ENCODE data around the gene GNG3.

DNA sequence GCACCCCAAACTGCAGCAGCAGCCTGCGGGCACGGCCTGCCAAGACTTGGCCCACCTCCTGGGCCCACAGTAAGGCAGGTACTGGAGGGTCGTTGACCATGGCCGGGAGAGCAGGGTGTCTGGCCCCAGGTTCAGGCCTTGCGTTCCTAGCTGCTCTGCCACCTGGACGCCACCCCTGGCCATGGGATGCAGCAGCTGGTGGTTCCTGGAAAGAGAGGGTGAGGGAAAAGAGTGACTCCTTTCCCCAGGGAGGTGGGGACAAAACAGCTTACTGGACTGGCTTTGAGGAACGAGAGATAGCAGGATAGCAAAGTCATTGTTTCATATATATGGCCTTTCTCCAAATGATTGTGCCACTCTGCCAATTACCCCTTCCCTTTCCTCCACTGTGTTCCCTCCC lies 2.1 kb upstream of the GNG3 start:
- TF ChIP-seq, protein P1, sequence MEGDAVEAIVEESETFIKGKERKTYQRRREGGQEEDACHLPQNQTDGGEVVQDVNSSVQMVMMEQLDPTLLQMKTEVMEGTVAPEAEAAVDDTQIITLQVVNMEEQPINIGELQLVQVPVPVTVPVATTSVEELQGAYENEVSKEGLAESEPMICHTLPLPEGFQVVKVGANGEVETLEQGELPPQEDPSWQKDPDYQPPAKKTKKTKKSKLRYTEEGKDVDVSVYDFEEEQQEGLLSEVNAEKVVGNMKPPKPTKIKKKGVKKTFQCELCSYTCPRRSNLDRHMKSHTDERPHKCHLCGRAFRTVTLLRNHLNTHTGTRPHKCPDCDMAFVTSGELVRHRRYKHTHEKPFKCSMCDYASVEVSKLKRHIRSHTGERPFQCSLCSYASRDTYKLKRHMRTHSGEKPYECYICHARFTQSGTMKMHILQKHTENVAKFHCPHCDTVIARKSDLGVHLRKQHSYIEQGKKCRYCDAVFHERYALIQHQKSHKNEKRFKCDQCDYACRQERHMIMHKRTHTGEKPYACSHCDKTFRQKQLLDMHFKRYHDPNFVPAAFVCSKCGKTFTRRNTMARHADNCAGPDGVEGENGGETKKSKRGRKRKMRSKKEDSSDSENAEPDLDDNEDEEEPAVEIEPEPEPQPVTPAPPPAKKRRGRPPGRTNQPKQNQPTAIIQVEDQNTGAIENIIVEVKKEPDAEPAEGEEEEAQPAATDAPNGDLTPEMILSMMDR (IDR thresholded peaks at IDR 0.05; ENCODE audit: low read depth, low read length, poor library complexity, severe bottlenecking): no peak
- TF ChIP-seq EZH2phosphoT487 (IDR thresholded peaks at IDR 0.05; ENCODE audit: borderline replicate concordance, low read length): no peak

Measured in DOHH2 (cell line).